HL-60 (cell line): ENCODE data around the gene CCDC126.

Experiments used
- CTCF ChIP-seq: IDR thresholded peaks from one replicate; pipeline ENCODE4 v1.5.1; 2011; ENCODE audit warnings: low read length, control low read depth, inconsistent platforms; ENCODE audit not compliant: insufficient read depth
- POLR2AphosphoS5 ChIP-seq: IDR thresholded peaks from 2 replicates; pipeline ENCODE4 v1.6.1; 2012; ENCODE audit warnings: low read depth
- REST ChIP-seq: IDR thresholded peaks from 2 replicates; pipeline ENCODE4 v1.6.1; 2012; ENCODE audit warnings: low read depth; ENCODE audit not compliant: insufficient replicate concordance

- TF ChIP-seq CTCF = no peak
- no peak for TF ChIP-seq REST
- TF ChIP-seq POLR2AphosphoS5 = no peak
These were observed 25.3 kb downstream of the CCDC126 start for GRCh38 chr7:23622506-23622925.
